Measurements from ENCODE around the gene SLC6A11.

SLC6A11 gene

DNA sequence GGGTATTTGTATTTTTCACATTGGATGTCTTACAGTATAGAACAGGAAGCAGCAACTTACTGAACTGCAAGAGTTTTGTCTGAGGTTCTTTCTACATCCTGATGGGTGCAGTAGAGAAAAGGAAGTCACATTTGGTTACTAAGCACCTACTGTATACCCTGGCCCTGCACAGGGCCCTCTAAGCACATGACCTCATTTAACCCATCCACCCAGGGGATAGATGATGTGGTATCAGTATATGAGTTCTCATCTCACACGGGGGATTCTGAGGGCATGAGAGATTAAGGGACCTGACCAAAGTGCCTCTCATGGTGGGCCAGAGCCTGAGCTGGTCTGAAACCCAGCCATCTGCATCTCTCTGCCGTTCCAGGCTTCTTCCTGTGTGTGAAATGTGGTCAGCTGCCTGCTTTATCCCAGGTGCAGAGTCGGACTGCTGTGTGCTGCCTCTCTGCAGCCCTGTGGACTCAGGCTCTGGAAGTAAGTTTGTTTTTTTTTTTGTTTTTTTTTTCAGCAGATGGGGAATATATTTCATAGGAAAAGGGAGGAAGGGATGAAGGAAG, 17.9 kb downstream of the SLC6A11 start:
- TF ChIP-seq, protein P1, sequence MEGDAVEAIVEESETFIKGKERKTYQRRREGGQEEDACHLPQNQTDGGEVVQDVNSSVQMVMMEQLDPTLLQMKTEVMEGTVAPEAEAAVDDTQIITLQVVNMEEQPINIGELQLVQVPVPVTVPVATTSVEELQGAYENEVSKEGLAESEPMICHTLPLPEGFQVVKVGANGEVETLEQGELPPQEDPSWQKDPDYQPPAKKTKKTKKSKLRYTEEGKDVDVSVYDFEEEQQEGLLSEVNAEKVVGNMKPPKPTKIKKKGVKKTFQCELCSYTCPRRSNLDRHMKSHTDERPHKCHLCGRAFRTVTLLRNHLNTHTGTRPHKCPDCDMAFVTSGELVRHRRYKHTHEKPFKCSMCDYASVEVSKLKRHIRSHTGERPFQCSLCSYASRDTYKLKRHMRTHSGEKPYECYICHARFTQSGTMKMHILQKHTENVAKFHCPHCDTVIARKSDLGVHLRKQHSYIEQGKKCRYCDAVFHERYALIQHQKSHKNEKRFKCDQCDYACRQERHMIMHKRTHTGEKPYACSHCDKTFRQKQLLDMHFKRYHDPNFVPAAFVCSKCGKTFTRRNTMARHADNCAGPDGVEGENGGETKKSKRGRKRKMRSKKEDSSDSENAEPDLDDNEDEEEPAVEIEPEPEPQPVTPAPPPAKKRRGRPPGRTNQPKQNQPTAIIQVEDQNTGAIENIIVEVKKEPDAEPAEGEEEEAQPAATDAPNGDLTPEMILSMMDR (IDR thresholded peaks at IDR 0.05; ENCODE audit: low read depth, low read length), result no peak
- DNase-seq, result peak; percentile 45
- H3K4me3 ChIP-seq (ENCODE audit: low read depth, low read length), result no peak overlapping the region
- H3K27me3 ChIP-seq (ENCODE audit: insufficient read depth, low read depth, severe bottlenecking), result no peaks in the 10 kb centered on the region
- no peak overlapping the region for H3K27ac ChIP-seq
- no peaks in the 10 kb centered on the region for H3K36me3 ChIP-seq
- no peaks in the 10 kb centered on the region for H3K9me3 ChIP-seq (ENCODE audit: severe bottlenecking)

DNA sequence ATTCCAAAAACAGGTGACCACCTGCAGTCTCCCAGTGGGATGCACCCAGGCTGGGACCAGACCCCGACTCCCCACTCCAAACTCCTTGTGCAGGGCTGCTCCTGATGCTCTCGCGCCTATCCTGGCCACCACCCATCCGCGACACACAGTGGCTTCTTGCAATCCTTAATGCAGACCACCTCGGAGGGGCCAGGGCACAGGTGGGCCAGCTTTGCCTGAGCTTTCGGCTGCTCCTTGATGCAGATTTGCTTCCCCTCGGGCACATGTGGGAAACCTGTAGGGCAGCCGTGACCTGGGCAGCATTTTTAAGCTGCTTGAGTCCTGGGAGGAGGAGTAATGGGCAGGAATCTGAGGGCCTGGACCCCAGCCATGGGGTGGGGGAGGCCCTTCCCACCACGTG, 18.9 kb downstream of the SLC6A11 start:
- TF ChIP-seq, protein P1 (IDR thresholded peaks at IDR 0.05; ENCODE audit: low read depth, low read length), result no peak
- Histone ChIP-seq H3K9me3 (ENCODE audit: severe bottlenecking) (no peaks in the 10 kb centered on the region), H3K27me3 (ENCODE audit: insufficient read depth, low read depth, severe bottlenecking) (no peaks in the 10 kb centered on the region), H3K36me3 (no peaks in the 10 kb centered on the region), H3K27ac (no peak overlapping the region), H3K4me3 (ENCODE audit: low read depth, low read length) (no peak overlapping the region)
- DNase-seq, result no peak

DNA sequence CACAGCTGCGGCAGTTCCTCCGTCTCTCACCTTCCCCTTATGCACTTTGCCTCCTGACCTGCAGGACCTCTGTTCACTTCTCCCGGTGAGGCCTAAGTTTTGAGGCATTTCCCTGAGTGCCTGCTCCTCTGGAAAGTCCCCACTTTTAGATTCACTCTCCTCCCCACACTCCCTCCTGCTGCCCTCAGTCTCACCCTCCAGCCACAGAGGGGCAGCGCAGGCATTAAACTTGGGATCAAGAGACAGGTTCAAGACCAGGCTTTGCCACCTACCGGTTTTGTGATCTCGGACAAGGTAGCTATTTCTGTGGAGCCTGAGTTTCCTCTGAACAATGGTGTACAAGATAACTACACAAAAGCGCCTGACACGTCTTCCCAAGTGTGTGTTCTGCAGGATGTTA, 19.4 kb downstream of the SLC6A11 start:
- no peaks in the 10 kb centered on the region for H3K27me3 ChIP-seq (ENCODE audit: insufficient read depth, low read depth, severe bottlenecking)
- TF ChIP-seq, protein P1 (IDR thresholded peaks at IDR 0.05; ENCODE audit: low read depth, low read length), result peak; percentile 53
- no peaks in the 10 kb centered on the region for H3K9me3 ChIP-seq (ENCODE audit: severe bottlenecking)
- H3K4me3 ChIP-seq (ENCODE audit: low read depth, low read length), result no peak overlapping the region
- no peak overlapping the region for H3K27ac ChIP-seq
- DNase-seq, result peak; percentile 34
- no peaks in the 10 kb centered on the region for H3K36me3 ChIP-seq

DNA sequence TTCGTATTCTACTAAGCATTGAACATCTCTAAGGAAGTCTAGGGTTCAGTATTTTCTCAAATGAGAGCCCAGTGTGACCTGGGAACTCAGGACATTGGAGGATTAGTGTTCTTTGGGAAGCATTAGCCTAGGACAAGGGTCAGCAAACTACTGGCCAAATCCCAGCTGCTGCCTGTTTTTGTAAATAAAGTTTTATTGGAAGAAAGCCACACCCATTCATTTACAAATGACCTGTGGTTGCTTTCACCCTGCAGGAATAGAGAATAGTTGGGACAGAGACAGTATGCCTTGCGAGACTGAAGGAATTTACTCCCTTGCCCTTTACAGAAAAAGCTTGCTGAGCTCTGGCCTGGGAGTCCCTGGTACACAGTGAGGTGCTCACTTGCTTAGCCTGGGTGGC, 20.6 kb downstream of the SLC6A11 start:
- H3K4me3 ChIP-seq (ENCODE audit: low read depth, low read length), result no peak overlapping the region
- H3K27ac ChIP-seq, result no peak overlapping the region
- TF ChIP-seq, protein P1 (IDR thresholded peaks at IDR 0.05; ENCODE audit: low read depth, low read length), result no peak
- no peaks in the 10 kb centered on the region for H3K9me3 ChIP-seq (ENCODE audit: severe bottlenecking)
- H3K36me3 ChIP-seq, result no peaks in the 10 kb centered on the region
- DNase-seq, result peak; percentile 22
- H3K27me3 ChIP-seq (ENCODE audit: insufficient read depth, low read depth, severe bottlenecking), result no peaks in the 10 kb centered on the region

DNA sequence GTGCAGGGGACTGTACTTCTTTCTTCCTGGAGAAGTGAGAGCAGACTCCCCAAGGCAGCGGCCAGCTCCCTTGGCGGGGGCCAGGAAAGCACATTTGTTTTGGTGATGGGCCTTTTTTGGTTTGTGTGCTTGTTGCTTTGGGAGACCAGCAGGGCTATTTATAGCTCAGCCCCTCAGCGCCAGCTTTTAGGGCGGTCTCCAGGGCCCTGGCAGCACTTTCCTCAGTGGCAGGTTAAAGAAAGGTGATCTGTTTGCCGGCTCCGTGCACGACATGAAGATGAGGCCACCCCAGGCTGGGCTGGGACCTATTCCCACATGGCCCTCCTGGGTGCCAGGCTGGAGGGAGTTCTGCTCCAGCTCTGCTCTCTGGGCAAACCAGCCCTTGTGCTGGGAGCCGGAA, 21.8 kb downstream of the SLC6A11 start:
- H3K36me3 ChIP-seq, result no peaks in the 10 kb centered on the region
- TF ChIP-seq, protein P1 (IDR thresholded peaks at IDR 0.05; ENCODE audit: low read depth, low read length), result no peak
- H3K9me3 ChIP-seq (ENCODE audit: severe bottlenecking), result no peaks in the 10 kb centered on the region
- no peaks in the 10 kb centered on the region for H3K27me3 ChIP-seq (ENCODE audit: insufficient read depth, low read depth, severe bottlenecking)
- no peak overlapping the region for H3K4me3 ChIP-seq (ENCODE audit: low read depth, low read length)
- no peak overlapping the region for H3K27ac ChIP-seq
- DNase-seq, result no peak

DNA sequence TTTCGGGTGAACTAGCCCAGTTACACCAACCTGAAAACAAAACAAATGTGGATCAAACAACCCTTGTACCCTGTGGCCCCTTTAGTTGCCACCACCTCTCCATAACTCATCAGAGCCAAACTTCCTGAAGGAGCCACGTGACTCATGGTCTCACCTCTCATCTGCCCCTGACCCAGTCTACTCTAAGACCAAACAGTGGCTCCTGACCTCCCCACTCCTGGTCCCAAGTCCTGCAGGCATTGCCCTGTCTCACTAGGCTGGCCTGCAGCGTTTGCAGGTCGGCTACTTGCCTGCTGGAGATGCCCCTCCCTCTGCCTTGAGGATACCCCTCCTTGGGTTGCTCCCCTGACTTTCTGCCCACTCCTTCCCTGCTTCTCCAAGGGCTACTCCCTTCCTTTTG, 23.1 kb downstream of the SLC6A11 start:
- no peaks in the 10 kb centered on the region for H3K36me3 ChIP-seq
- H3K27me3 ChIP-seq (ENCODE audit: insufficient read depth, low read depth, severe bottlenecking), result no peaks in the 10 kb centered on the region
- no peak overlapping the region for H3K4me3 ChIP-seq (ENCODE audit: low read depth, low read length)
- no peaks in the 10 kb centered on the region for H3K9me3 ChIP-seq (ENCODE audit: severe bottlenecking)
- no peak for DNase-seq
- TF ChIP-seq, protein P1 (IDR thresholded peaks at IDR 0.05; ENCODE audit: low read depth, low read length), result no peak
- H3K27ac ChIP-seq, result no peak overlapping the region
